HG03575 (cell line): ENCODE results near the gene SLCO3A1.
A peak's percentile ranks its signal among the peaks of the same experiment; 100 is the strongest.

Experiments
- ATAC-seq: cut with Tn5 transposase; IDR thresholded peaks from one replicate; pipeline ENCODE4 v1.9.1; 2021; ENCODE audit not compliant: unreplicated experiment, insufficient number of reproducible peaks, low FRiP score; ENCODE audit errors: extremely low read depth

SLCO3A1 gene

GRCh38 chr15:92151168-92151567 lies 297.7 kb downstream of the SLCO3A1 start:
- no peak for ATAC-seq

GRCh38 chr15:92151741-92152140 lies 298.2 kb downstream of the SLCO3A1 start:
- ATAC-seq = no peak

- no peak for ATAC-seq
These were observed 299.5 kb downstream of the SLCO3A1 start for GRCh38 chr15:92152983-92153382.

GRCh38 chr15:92153620-92154019 lies 300.1 kb downstream of the SLCO3A1 start:
- ATAC-seq = no peak

GRCh38 chr15:92155934-92156333 lies 302.4 kb downstream of the SLCO3A1 start:
- no peak for ATAC-seq

GRCh38 chr15:92157666-92158298 lies 304.3 kb downstream of the SLCO3A1 start:
- ATAC-seq = no peak

GRCh38 chr15:92158426-92158825 lies 304.9 kb downstream of the SLCO3A1 start:
- no peak for ATAC-seq

- ATAC-seq = no peak
These were observed 306.0 kb downstream of the SLCO3A1 start for GRCh38 chr15:92159481-92159880.

GRCh38 chr15:92159906-92160841 lies 306.7 kb downstream of the SLCO3A1 start:
- no peak for ATAC-seq

- peak; percentile 98 for ATAC-seq
These were observed 307.6 kb downstream of the SLCO3A1 start for GRCh38 chr15:92161039-92161670.

- ATAC-seq = no peak
These were observed 309.1 kb downstream of the SLCO3A1 start for GRCh38 chr15:92162657-92163056.

- no peak for ATAC-seq
These were observed 310.1 kb downstream of the SLCO3A1 start for GRCh38 chr15:92163641-92164040.

- no peak for ATAC-seq
These were observed 311.0 kb downstream of the SLCO3A1 start for GRCh38 chr15:92164327-92165000.

GRCh38 chr15:92165001-92165346 lies 311.5 kb downstream of the SLCO3A1 start:
- ATAC-seq = no peak

GRCh38 chr15:92166029-92166428 lies 312.5 kb downstream of the SLCO3A1 start:
- ATAC-seq = no peak

- ATAC-seq = no peak
These were observed 313.4 kb downstream of the SLCO3A1 start for GRCh38 chr15:92166751-92167405.

- ATAC-seq = no peak
These were observed 313.9 kb downstream of the SLCO3A1 start for GRCh38 chr15:92167451-92167850.

- no peak for ATAC-seq
These were observed 314.7 kb downstream of the SLCO3A1 start for GRCh38 chr15:92168066-92168683.

GRCh38 chr15:92170897-92171296 lies 317.4 kb downstream of the SLCO3A1 start:
- ATAC-seq = no peak
